SIG-M5 (cell line): ENCODE data around the gene CNOT10.
"Not testable (repeated sequence)": the region's sequence is repeated elsewhere in the genome, so short reads cannot be mapped to it uniquely, and the experiment has no call there.

Experiments used
- DNase-seq: peaks from one replicate; lab custom pipeline; 2025; lab: John Stamatoyannopoulos, UW

Gene CNOT10

DNA sequence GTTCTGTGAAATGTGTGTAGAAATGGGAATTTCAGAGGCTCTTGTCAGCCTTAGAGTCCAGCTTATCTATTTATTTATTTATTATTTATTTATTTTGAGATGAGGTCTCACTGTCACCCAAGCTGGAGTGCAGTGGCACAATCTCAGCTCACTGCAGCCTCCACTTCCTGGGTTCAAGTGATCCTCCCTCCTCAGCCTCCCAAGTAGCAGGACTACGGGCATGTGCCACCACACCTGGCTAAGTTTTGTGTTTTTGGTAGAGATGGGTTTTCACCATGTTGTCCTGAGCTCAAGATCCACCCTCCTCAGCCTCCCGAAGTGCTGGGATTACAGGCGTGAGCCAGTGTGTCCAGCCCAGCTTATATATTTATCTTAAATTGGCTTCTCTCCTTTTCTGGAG is 11.5 kb downstream of the CNOT10 start:
- no peak for DNase-seq

DNA sequence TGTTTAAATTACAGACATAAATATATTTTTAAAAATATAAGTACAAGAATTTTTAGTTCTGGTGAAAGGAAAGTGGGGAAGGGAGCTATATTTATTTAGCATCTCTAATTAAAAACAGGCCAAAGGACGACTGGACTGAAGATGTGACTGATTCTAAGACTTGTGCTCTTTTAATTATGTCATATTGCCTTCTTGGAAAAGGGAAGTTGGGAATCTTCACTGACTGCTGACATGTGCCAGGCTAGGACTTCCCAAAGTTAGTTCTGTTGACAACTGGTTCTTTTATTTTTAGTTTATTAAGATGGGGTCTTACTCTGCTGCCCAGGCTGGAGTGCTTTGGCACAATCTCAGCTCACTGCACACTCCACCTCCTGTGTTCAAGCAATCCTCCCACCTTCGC is 13.5 kb downstream of the CNOT10 start:
- DNase-seq, result no peak

DNA sequence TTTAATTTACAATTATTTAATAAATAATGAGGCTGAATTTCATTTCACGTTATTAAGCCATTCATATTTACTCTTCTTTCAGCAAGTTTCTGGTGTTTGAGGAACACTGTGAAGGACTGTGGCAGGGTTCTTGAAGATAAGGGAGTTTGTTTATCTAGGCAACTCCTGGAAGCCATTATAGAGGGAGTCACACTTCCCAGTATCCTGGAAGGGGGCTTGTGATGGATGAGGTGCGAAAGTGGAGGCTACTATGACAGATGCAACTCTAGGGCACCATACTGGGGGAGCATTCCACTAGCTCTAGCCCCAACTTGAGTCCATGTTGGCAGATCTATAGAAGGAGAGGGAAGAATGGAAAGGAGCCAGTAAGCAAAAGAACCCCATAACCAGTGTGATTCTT is 14.4 kb downstream of the CNOT10 start:
- DNase-seq, result no peak

DNA sequence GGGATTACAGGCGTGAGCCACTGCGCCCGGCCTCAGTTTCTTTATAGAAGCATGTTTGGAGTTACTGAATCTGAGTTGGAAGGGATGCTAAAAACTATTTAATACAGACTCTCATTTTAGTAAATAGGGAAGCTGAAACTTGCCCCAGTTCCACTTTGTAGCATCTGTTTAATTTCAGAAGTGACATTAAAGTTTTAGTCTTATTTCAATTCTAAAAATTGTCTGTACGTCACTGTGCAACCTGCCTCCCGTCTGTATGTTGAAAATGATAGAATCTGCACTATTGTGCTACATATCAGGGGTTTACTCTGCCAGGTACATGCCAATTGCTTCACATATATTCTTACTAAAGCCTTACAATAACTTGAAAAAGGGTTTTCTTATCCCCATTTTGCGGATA is 15.3 kb downstream of the CNOT10 start:
- no peak for DNase-seq

DNA sequence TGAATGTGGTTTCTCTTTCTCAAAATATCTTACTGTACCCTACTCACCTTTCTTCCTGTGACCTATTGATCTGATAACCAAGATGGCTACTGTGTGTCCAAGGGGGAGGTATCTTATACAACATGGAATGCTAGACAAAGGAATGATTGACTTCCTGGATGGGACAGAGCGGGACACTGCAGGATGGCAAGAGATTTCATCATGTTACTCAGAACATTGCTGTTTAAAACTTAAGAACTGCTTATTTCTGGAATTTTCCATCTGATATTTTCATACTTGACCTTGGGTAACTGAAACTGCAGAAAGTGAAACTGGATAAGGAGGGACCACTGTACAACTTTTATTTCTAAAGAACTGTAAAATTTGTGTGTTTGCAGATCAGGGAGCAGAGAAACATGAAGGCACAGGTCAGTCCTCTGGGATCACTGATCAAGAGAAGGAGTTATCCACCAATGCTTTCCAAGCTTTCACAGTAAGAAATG is 18.5 kb downstream of the CNOT10 start:
- no peak for DNase-seq

DNA sequence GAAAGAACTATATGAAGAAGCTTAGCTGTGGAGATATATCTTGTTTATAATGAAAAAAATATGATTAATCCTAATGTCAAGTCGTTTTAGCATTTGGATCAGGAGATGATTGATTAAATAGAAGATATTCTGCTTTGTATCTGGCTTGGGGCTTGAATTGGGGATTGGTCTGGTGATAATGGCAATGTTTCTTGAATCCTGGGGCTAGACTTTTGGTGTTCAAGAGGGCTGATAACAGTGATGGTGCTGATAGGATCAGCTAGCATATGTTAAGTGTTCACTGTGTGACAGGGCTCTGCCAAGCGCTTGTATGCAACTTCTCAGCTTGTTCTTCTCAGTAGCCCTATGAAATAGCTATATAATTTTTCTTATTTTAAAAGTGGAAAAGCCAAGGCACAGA is 20.2 kb downstream of the CNOT10 start:
- DNase-seq, result no peak

DNA sequence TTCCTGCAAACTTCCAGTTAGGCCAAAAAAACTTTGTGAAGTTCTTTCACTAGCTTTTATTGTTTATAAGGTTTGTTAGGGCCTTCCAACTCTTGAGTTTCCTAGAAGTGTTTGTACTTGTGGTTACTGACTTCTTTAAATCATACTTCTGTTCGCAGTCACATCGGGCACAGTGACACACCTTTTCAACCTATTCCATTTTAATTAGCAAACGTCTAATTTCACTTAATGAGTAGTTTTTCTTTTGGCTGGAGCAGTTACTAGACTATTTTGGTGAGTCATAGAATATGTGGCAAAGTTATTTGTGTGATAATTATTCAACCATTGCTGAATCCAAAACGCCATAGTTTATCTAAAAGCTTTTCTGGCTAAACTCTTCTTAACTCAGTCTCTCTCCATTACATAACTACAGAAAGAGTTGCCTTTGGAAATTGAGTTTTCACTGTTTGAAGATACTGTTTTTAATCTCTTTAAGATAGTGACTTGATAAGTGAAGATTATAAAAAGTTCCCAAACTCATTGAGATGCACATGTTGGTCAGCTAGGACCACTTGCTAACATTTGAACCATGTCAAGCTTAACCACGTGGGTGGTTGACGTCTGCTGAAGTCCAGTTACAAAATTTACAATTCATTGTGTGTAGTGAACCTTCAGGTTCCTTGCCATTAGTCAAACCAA is 21.5 kb downstream of the CNOT10 start:
- DNase-seq, result no peak

DNA sequence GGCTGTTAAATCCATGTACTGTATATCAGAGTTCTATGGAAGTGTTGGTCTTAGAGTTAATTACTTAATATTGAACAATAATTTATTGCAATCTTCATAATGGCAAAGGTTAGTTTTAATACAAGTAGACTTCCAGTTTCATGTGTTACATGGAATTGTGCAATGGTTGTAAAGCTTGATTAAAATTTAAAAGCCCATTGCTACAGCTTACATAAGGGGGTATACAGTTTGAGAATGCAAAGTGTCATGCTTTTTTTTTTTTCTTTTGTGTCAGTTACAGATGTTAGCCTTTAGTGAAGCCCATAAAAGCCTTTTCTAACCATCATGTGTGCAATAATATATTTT is 22.0 kb downstream of the CNOT10 start:
- DNase-seq, result no peak

DNA sequence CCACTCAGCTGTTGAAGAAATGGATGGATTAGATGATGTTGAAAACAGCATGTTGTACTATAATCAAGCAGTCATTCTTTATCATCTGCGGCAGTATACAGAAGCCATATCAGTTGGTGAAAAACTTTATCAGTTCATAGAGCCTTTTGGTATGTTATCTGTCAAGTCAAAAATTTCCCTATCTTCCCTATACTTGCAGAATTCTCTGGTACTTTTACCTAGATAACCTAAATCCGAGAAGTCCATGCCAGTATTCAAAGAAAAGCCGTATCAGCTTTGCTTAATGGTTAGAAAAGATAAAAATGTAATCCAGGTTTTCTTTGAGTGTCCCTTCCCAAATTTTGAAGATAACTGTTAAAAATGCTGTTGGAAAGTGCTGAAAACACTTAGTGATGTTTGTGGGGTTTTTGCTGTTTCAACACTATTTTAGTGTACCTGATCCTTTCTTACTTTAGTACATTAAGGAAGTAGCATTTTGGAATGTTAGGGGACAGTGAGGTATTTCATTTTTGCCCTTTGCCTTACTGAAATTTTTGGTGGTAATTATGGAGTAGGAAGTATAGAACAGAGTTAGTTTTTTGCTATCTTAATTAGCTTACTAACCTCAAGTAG is 23.8 kb downstream of the CNOT10 start:
- DNase-seq, result no peak

DNA sequence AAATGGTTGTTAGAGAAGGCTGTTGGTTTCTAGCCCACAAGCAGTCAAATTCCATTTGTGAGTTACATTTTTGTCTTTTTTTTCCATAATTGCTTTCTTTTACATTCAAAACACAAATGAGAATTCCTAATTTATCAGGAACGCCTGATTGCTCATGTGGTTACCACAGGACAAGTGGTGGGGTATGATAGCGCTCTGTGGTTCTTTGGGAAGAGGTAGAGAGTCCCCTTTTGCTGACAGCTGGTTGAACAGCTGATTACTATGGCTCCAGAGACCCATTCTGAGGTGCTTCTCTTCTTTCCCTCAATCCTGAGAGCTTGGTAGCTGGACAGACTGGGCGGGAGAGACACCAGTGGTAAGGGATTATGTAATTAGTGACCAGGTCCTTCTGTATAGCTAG is 24.4 kb downstream of the CNOT10 start:
- DNase-seq, result no peak

DNA sequence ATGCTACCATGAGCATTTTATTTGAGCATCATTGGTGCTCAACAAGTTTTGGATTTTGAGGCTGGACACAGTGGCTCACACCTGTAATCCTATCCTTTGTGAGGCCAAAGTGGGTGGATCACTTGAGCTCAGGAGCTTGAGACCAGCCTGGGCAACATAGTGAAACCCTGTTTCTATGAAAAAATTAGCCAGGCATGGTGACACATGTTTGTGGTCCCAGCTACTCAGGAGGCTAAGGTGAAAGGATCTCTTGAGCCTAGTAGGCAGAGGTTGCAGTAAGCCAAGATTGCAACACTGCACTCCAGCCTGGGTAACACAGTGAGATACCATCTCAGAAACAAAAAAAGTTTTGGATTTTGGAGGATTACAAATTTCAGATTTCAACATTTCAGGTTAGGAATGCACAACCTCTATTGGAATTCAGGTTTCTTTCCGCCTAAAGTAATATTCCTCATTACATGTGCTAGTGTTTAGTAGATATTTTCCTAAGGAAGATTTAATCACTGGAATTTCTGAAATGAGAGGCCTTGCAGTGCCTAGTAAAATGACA is 27.6 kb downstream of the CNOT10 start:
- no peak for DNase-seq

DNA sequence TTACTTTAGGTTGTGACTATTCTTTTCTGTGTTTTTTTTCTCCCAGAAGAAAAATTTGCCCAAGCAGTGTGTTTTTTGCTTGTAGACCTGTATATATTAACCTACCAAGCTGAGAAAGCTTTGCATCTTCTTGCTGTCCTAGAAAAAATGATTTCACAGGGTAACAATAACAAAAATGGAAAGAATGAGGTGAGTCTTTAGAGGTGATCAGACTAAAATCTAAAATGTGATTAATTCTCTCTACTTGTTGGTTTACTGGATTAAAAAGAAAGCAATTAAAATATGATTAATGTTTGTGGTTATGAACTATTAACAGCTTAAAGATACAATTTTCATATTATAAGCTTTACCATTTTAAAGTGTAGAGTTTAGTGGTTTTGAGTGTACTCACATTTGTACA is 28.2 kb downstream of the CNOT10 start:
- DNase-seq, result no peak

DNA sequence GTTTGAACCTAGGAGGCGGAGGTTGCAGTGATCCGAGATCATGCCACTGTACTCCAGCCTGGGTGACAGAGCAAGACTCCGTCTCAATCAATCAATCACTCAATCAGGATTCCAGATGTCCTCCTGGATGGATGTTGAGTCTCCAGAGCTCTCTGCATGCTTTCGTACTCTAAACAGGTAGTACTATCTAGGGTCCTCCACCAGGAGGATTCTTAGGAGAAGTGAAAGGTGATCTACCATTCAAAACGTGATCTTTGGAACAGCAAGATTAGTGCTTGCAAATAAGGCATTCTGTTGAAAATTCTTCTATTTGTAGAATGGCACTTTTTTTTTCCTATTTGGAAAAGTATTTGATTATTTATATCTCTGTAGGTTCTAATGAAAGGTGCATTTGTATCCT is 34.3 kb downstream of the CNOT10 start:
- no peak for DNase-seq

DNA sequence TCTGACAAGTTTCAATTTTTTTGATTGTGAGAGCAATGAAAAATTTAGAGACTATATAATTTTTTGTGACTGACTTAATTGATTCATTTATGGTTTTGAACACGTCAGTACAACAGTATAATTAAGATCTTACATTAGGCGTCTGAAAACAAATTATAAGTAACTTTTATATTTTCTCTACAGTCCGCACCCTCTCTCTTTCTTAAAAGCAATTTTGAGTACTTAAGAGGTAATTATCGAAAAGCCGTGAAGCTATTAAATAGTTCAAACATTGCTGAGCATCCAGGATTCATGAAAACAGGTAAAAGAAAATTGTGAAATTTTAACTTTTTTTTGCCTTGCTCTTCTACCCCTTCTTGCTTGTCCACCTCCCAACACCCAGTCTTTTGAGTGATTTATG is 34.9 kb downstream of the CNOT10 start:
- no peak for DNase-seq

DNA sequence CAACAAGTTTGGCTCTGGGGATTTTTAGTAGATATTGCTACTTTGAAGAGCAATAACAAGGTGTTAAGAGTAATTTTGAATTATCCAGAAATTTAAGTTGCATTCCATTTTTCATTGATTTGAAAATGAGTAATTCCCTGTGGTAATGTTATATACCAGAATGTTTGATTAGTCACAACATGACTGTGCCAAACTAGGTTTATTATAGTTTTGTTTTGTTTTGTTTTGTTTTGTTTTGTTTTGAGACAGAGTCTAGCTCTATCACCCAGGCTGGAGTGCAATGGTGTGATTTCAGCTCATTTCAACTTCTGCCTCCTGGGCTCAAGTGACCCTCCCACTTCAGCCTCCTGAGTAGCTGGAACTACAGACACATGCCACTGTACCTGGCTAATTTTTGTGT is 40.7 kb downstream of the CNOT10 start:
- no peak for DNase-seq

DNA sequence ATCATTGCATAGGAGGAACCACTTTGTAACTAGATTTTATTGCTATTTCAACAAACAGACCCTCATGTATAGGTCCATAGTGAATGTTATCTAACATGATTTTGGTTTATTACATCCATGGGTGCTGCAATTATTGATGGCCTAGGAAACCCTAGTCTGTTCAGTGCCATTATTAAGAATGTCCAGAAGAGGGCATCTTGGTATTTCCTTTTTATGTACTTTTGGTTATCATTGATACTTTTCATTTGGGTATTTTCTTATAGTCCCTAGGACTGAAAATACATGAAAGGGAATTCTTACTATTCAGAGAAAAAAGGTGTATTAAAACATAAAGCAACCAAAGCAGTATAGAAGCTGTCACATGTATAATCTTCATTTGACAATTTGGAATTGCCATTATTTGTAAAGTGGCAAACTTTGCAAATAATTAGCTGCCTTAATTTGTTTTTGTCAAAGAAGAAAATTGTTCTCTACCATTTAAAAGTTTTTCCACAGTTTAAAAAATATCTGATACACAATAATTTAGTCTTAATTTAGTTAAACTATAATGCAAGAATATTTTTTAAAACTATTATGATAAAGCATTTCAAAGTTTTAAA is 48.7 kb downstream of the CNOT10 start:
- DNase-seq, result no peak

DNA sequence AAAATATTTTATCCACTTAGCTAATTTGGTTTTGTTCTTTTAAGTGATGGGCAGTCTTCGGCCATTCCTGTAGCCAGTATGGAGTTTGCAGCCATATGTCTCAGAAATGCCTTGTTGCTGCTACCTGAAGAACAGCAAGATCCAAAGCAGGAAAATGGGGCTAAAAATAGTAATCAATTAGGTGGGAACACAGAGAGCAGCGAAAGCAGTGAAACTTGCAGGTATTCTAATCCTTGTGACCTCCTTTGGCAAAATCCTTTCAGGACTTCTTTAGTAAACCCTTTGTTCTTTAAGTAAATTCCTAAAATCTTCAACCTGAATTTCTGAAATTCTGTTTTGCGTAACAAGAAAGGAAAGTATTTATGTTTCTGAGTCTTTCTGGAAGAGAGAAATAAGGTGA is 49.8 kb downstream of the CNOT10 start:
- DNase-seq, result no peak

DNA sequence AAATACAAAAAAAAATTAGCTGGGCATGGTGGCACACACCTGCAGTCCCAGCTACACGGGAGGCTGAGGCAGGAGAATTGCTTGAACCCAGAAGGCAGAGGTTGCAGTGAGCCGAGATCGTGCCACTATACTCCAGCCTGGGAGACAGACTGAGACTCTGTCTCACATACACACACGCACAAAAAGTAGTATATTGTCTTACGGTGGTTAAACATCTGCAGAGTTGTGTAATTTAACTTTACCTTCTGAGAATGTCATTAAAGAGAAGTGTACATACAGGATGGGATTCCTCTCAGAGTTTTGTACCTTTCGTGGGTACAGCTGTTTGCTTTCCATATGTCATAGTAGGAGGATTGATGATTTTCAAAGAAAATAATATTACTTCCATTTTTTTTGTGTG is 58.5 kb downstream of the CNOT10 start:
- DNase-seq, result not testable (repeated sequence)

DNA sequence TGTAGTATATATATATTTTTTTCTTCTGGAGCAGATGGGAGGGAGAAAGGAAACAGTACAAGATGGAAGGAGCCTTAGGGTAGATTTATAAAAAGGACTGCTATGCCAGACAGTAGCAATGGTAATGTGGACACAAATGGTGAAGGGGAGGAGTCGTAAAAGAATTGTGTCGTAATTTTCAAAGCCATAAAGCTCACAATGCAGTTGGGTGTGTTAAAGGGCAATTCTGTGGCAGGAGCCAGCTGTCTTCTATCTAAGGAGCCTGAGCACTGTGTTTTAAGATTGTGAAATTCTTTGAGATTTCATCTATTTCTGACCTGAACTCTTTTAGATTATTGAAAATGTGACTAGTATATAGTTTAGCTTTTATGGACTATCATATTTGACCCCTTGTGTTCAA is 58.9 kb downstream of the CNOT10 start:
- DNase-seq, result peak; percentile 64

DNA sequence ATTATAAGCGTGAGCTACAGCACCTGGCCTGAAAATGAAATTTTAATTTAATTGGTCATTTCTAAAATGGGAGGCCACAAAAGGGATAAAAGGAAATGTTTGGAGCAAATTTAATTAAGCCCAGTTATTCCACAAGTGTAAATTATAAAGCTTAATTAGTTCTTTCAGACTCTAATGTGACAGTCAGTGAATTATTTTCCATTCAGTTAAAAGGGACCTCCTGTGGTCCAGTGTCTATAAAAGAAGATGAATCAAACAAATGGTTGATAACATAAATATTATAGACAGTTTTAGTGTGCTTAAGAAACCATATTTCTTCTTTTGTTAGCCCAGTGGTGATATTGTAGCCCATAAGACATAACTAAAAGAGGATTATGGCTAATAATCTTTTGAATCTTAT is 66.4 kb downstream of the CNOT10 start:
- DNase-seq, result no peak

DNA sequence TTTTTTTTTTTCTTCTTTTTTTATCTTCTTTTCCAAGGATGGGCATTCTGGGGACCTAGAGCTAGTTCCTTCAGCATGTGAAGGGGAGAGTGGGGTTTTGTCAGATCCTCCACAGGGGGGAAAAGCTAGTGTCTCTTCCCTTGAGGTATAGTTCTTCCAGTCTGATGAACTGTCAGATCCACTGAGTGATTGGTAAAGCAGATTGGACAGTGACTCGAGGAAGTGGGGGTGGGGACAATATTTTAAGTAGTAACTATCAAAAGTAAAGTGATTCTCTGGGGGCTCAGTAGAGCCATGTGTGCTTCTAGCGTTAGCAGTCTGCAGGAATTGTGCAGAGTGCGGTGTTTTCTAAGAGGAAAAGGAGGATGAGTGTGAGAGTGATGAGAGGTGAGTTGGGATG is 70.8 kb downstream of the CNOT10 start:
- DNase-seq, result no peak

DNA sequence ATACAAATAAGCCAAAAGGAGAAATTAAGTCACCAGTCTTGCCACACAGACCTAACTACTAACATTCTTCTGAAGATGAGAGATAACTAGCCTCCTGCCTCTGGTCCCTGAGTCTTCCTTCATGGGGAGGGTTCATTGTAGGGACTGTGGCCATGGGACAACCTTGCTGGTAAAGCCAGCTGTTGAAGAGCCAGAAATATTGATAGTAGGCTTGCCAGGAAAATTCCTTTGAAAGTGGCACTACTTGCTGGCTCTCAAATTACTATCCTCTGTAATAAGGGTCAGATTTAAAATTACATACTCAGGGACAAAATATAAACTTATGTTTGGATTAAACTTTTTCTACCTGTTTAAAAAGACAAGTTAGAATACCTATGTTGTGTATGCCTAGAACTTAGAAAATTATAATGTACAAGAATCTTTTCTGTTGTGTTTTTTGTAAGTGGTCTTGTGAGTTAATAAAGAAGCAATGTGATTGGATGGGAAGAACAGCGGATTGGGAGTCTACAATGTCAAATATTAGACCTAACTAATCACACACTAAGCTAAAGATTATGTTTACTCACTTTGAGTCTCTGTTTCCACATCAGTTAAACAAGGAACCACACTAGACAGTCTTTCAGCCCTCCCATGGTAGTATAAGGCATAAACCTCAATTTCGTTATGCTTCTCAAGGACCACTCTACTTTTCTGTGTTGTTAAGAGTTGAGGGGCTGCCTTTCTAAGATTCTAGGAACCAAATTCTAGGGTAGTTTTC is 72.8 kb downstream of the CNOT10 start:
- DNase-seq, result peak; percentile 55

DNA sequence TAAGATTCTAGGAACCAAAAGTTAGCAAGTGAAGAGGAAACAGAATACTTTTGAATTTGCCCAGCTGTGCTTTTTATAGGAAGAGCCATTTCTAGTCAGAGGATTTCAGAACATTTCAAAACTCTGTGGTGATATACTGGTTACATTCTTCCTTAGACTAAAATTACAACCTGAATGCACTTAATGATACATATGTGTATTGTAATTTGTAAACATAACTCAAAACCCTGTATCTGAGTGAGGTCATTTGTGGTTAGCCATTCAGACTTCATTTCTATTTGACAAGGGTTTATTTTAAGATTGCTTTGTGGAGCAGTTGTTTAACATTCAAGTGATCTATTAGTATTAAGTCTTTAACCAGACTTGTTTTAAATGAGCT is 73.4 kb downstream of the CNOT10 start:
- DNase-seq, result peak; percentile 51
